ENCODE data around the gene INPP5F. TPM values are rescaled to one million over a fixed set of nuclear protein-coding genes. Genes with fewer than 3 reads are reported as not detected.

INPP5F gene
- total and polyA plus RNA-seq, 2 of the 13 experiments (the other 11 are each of a cell fraction or from before 2014, with no cell fraction given), result 12.5 to 15.7 TPM

DNA sequence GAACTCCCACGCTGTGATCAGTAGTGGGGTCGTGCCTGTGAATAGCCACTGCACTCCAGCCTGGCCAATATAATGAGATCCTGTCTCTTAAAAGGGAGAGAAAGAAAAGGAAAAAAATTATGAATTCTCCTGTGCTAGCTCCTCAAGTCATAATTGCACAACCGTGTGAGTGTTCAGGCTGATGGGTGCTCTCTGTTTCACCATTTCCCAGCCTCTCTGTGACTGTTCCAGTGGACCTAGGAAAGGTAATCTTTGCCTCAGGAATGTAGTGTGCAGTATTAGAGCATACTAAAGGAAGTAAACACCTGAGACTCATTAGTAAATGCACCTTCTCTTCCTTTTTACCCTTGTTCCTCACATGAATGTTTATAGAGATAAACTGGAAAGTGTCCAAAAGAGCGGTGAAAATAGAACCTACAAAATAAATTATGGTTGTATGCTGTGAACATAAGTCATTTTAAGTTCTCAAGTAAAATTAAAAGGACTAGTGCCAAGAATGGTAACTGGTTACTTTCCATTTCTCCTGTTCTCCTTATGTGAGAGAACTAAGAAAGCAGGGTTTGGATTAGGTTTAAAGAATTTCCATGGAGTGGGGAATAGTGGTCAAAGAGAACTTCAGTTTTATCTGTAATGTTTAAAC is 42.7 kb downstream of the INPP5F start:
- Histone ChIP-seq H3K9ac (ENCODE audit: insufficient read depth, low read depth, low read length) (no peak overlapping the region), H3K36me3 (replicated peaks in 1 of 2; ENCODE audit: control insufficient read depth in 1 of 2, insufficient read depth in 2 of 2, low read length in 2 of 2) (no peaks in the 10 kb centered on the region; a peak in 1 of 5 replicates), H3K4me2 (ENCODE audit: low read depth, low read length) (no peak overlapping the region), H2AFZ (ENCODE audit: low read length) (no peak overlapping the region), H3K4me3 (replicated peaks in 1 of 3; ENCODE audit: insufficient read depth in 1 of 3, low read depth in 2 of 3, low read length in 3 of 3) (no peak overlapping the region), H3K27ac (ENCODE audit: extremely low read length, insufficient read depth, low read length) (no peak overlapping the region), H4K20me1 (ENCODE audit: insufficient read depth, low read length) (no peaks in the 10 kb centered on the region), H3K9me3 (ENCODE audit: low read length) (no peaks in the 10 kb centered on the region), H3K79me2 (ENCODE audit: insufficient read depth, low read length) (peaks cover under 1% of the 10 kb centered on the region), H3K27me3 (ENCODE audit: control insufficient read depth in 1 of 2, insufficient read depth in 2 of 2, low read length in 2 of 2) (no peaks in the 10 kb centered on the region), H3K4me1 (ENCODE audit: insufficient read depth, low read length) (peaks cover 27% of the 10 kb centered on the region)
- WGBS (ENCODE audit: low lambda C conversion rate), result 87% methylated on average over 4 of the region's 4 CpGs
- no peak for FAIRE-seq
- DNase-seq (ENCODE audit: low spot score), result no peak
- no TSS peak for BruUV-seq (replicated peaks)
- ChIA-PET CTCF (ENCODE audit: low intra/inter-chr PET ratio, low total read pairs) (no interaction called here), POLR2A (no interaction called here)
- in situ Hi-C loops (cut with HindIII; ENCODE audit: extremely low pct_ligation_motif_present, low pct_unique_long_range_greater_than_20kb), result no loop called here
- TF ChIP-seq FOXJ3 (CRISPR knock-in tag; IDR thresholded peaks at IDR 0.05; ENCODE audit: borderline replicate concordance), result no peak
- TF ChIP-seq GTF2F1 (IDR thresholded peaks at IDR 0.05; ENCODE audit: low read length), result no peak
- no peak for TF ChIP-seq KMT2B (CRISPR knock-in tag; IDR thresholded peaks at IDR 0.05)
- no peak for TF ChIP-seq SRF (IDR thresholded peaks at IDR 0.05; ENCODE audit: low read depth, low read length)
- no peak for TF ChIP-seq ZNF3 (CRISPR knock-in tag; IDR thresholded peaks at IDR 0.05)
- no peak for ATAC-seq
- intact Hi-C loops (cut with micrococcal nuclease; ENCODE audit: unreplicated experiment), result no loop called here

DNA sequence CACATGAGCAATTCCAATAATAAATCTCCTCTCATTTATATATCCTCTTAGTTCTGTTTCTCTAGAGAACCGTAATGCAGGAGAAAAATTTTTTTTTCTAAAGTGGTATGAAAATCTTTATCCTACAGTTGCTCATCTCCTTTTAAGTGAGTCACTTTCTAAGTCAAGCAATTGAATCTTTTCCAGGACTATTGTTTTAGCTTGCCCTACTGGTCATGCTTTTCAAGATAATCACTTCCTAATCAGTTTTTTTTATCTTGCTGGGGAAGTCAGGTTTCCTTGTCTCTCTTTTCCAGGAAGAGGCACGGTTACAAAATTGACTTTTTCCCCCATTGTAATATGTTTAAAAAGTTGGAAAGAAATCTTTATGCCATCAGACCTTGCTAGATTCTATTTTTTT is 44.0 kb downstream of the INPP5F start:
- WGBS (ENCODE audit: low lambda C conversion rate), result 86% methylated on average over 2 of the region's 2 CpGs
- TF ChIP-seq GATA4 (IDR thresholded peaks at IDR 0.05; ENCODE audit: borderline replicate concordance, low read depth) (no peak), ZNF709 (CRISPR knock-in tag; IDR thresholded peaks at IDR 0.05) (no peak), GATAD2A (CRISPR knock-in tag; IDR thresholded peaks at IDR 0.05) (no peak), ZNF589 (CRISPR knock-in tag; conservative IDR thresholded peaks at IDR 0.05) (no peak), TP53 (CRISPR knock-in tag; conservative IDR thresholded peaks at IDR 0.05) (no peak), TAF1 (CRISPR knock-in tag; IDR thresholded peaks at IDR 0.05) (no peak), ZNF605 (CRISPR knock-in tag; IDR thresholded peaks at IDR 0.05) (no peak)
- TF ChIP-seq, protein P1, sequence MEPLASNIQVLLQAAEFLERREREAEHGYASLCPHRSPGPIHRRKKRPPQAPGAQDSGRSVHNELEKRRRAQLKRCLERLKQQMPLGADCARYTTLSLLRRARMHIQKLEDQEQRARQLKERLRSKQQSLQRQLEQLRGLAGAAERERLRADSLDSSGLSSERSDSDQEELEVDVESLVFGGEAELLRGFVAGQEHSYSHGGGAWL (CRISPR knock-in tag; IDR thresholded peaks at IDR 0.05), result no peak
- intact Hi-C loops (cut with micrococcal nuclease; ENCODE audit: unreplicated experiment) (no loop called here), in situ Hi-C loops (cut with HindIII; ENCODE audit: extremely low pct_ligation_motif_present, low pct_unique_long_range_greater_than_20kb) (no loop called here)
- BruUV-seq (replicated peaks), result no TSS peak
- no peak for FAIRE-seq
- H2AFZ ChIP-seq (ENCODE audit: low read length), result no peak overlapping the region
- H3K4me1 ChIP-seq (ENCODE audit: insufficient read depth, low read length), result peaks cover 18% of the 10 kb centered on the region
- H3K9ac ChIP-seq (ENCODE audit: insufficient read depth, low read depth, low read length), result no peak overlapping the region
- H3K27ac ChIP-seq (ENCODE audit: extremely low read length, insufficient read depth, low read length), result no peak overlapping the region
- H3K4me3 ChIP-seq (replicated peaks in 1 of 3; ENCODE audit: insufficient read depth in 1 of 3, low read depth in 2 of 3, low read length in 3 of 3), result no peak overlapping the region
- ChIA-PET CTCF (ENCODE audit: low intra/inter-chr PET ratio, low total read pairs) (no interaction called here), POLR2A (no interaction called here)
- H4K20me1 ChIP-seq (ENCODE audit: insufficient read depth, low read length), result no peaks in the 10 kb centered on the region
- H3K4me2 ChIP-seq (ENCODE audit: low read depth, low read length), result no peak overlapping the region
- H3K9me3 ChIP-seq (ENCODE audit: low read length), result no peaks in the 10 kb centered on the region
- ATAC-seq, result no peak
- H3K27me3 ChIP-seq (ENCODE audit: control insufficient read depth in 1 of 2, insufficient read depth in 2 of 2, low read length in 2 of 2), result no peaks in the 10 kb centered on the region
- no peaks in the 10 kb centered on the region; a peak in 1 of 5 replicates for H3K36me3 ChIP-seq (replicated peaks in 1 of 2; ENCODE audit: control insufficient read depth in 1 of 2, insufficient read depth in 2 of 2, low read length in 2 of 2)
- peaks cover 2% of the 10 kb centered on the region for H3K79me2 ChIP-seq (ENCODE audit: insufficient read depth, low read length)
- DNase-seq (ENCODE audit: low spot score), result no peak
